Stimulated activated CD4-positive, alpha-beta T cell treated with anti-CD3 and anti-CD28 coated beads, Interleukin-15, amount 100 ng/mL, for 24 hours (primary cell): Measurements from ENCODE around the gene AMELX.

Source experiments
- DNase-seq: peaks from one replicate; pipeline ENCODE4 v3.0.0-alpha.2; 2020

The AMELX gene

GRCh38 chrX:11311706-11312105 is 18.5 kb downstream of the AMELX start:
- no peak for DNase-seq

GRCh38 chrX:11319806-11320520 is 26.8 kb downstream of the AMELX start:
- no peak for DNase-seq

- no peak for DNase-seq
These were observed 28.8 kb downstream of the AMELX start for GRCh38 chrX:11321986-11322385.

- no peak for DNase-seq
These were observed 34.9 kb downstream of the AMELX start for GRCh38 chrX:11328134-11328533.

- no peak for DNase-seq
These were observed 35.8 kb downstream of the AMELX start for GRCh38 chrX:11329021-11329420.

- no peak for DNase-seq
These were observed 38.6 kb downstream of the AMELX start for GRCh38 chrX:11331788-11332187.

GRCh38 chrX:11334165-11334564 is 41.0 kb downstream of the AMELX start:
- DNase-seq = no peak

GRCh38 chrX:11336201-11336600 is 43.0 kb downstream of the AMELX start:
- DNase-seq = no peak

GRCh38 chrX:11337292-11338009 is 44.2 kb downstream of the AMELX start:
- DNase-seq = no peak

GRCh38 chrX:11341274-11342201 is 48.3 kb downstream of the AMELX start:
- peak; percentile 5 for DNase-seq

GRCh38 chrX:11342673-11343072 is 49.5 kb downstream of the AMELX start:
- no peak for DNase-seq

GRCh38 chrX:11346121-11346682 is 53.0 kb downstream of the AMELX start:
- DNase-seq = no peak

- no peak for DNase-seq
These were observed 54.1 kb downstream of the AMELX start for GRCh38 chrX:11347300-11347699.

- DNase-seq = no peak
These were observed 55.8 kb downstream of the AMELX start for GRCh38 chrX:11349020-11349419.

- DNase-seq = no peak
These were observed 56.6 kb downstream of the AMELX start for GRCh38 chrX:11349661-11350337.
